CD14-positive monocyte (primary cell): ENCODE data around the gene DRD2. TPM values are rescaled to one million over a fixed set of nuclear protein-coding genes. Genes with fewer than 3 reads are reported as not detected.
"Not testable (repeated sequence)": the region's sequence is repeated elsewhere in the genome, so short reads cannot be mapped to it uniquely, and the experiment has no call there.

Source experiments
- DNase-seq, 3 donors: peaks; one replicate each; pipeline ENCODE4 v3.0.0-alpha.2; 2011 to 2022
- H2AFZ ChIP-seq: 2 replicates; pipeline ENCODE4 v1.6.0; 2012; ENCODE audit warnings: mild to moderate bottlenecking, low read depth, low read length, inconsistent platforms; ENCODE audit not compliant: insufficient read depth, poor library complexity, severe bottlenecking
- H3K27ac ChIP-seq, 2 donors: 1 replicate in 1 of 2; 2 replicates in 1 of 2; pipeline ENCODE4 v1.5.1; 2012 to 2013; ENCODE audit warnings: low read length in 2 of 2, control low read depth in 1 of 2, inconsistent platforms in 1 of 2, low read depth in 1 of 2, mild to moderate bottlenecking in 1 of 2
- H3K27me3 ChIP-seq, 2 donors: one replicate each; pipeline versions ENCODE4 v1.6.0 to v1.6.1; 2011 to 2013; ENCODE audit warnings: low read length in 2 of 2; ENCODE audit not compliant: control insufficient read depth in 2 of 2, insufficient read depth in 2 of 2
- H3K36me3 ChIP-seq, 2 donors: replicated peaks in 1 of 2; 1 replicate in 1 of 2; 2 replicates in 1 of 2; pipeline versions ENCODE4 v1.5.1 to v1.6.1; 2012 to 2013; ENCODE audit warnings: low read length in 2 of 2, control low read depth in 1 of 2, inconsistent platforms in 1 of 2, mild to moderate bottlenecking in 1 of 2; ENCODE audit not compliant: insufficient read depth in 2 of 2, control insufficient read depth in 1 of 2
- H3K4me1 ChIP-seq, 2 donors: 1 replicate in 1 of 2; 2 replicates in 1 of 2; pipeline versions ENCODE4 v1.5.1 to v1.6.1; 2012 to 2013; ENCODE audit warnings: low read length in 2 of 2, control low read depth in 1 of 2, inconsistent platforms in 1 of 2, mild to moderate bottlenecking in 1 of 2, moderate library complexity in 1 of 2; ENCODE audit not compliant: insufficient read depth in 2 of 2, control insufficient read depth in 1 of 2
- H3K4me2 ChIP-seq: replicated peaks from 2 replicates; pipeline ENCODE3; 2012; ENCODE audit warnings: low read length, moderate library complexity, mild to moderate bottlenecking; ENCODE audit not compliant: poor library complexity, severe bottlenecking; ENCODE audit errors: extremely low read depth
- H3K4me3 ChIP-seq, 3 experiments: fragments of 200-600 bp in 1 of 3; sonication (generic) in 1 of 3; replicated peaks in 1 of 3; 1 replicate in 2 of 3; 2 replicates in 1 of 3; pipeline ENCODE4 v1.5.1; 2011 to 2013; ENCODE audit warnings: low read length in 3 of 3, mild to moderate bottlenecking in 3 of 3, control low read depth in 2 of 3, low read depth in 2 of 3, inconsistent platforms in 1 of 3, moderate library complexity in 1 of 3
- H3K79me2 ChIP-seq: 2 replicates; pipeline ENCODE4 v1.6.0; 2012; ENCODE audit warnings: mild to moderate bottlenecking, control low read depth, inconsistent platforms, low read length, moderate library complexity; ENCODE audit not compliant: insufficient read depth
- H3K9ac ChIP-seq: 2 replicates; pipeline ENCODE4 v1.6.0; 2017; ENCODE audit warnings: low read length, mild to moderate bottlenecking; ENCODE audit not compliant: insufficient read depth, poor library complexity, severe bottlenecking
- H3K9me3 ChIP-seq, 2 donors: replicated peaks in 1 of 2; 1 replicate in 1 of 2; 2 replicates in 1 of 2; pipeline versions ENCODE4 v1.5.1 to v1.6.1; 2012 to 2013; ENCODE audit warnings: low read length in 2 of 2, control low read depth in 1 of 2; ENCODE audit not compliant: control insufficient read depth in 1 of 2, insufficient read depth in 1 of 2
- H4K20me1 ChIP-seq: 2 replicates; pipeline ENCODE4 v1.6.0; 2012; ENCODE audit warnings: mild to moderate bottlenecking, low read length, control low read depth, moderate library complexity; ENCODE audit not compliant: insufficient read depth
- H3K27ac Mint-ChIP-seq, 7 donors: one replicate each; pipeline ENCODE4 v1.8.0; 2020; ENCODE audit warnings: mild to moderate bottlenecking in 7 of 7, mixed read lengths in 7 of 7, moderate library complexity in 6 of 7, inconsistent platforms in 2 of 7
- H3K27me3 Mint-ChIP-seq, 3 donors: one replicate each; pipeline ENCODE4 v1.8.0; 2021 to 2022; ENCODE audit warnings: low read depth in 3 of 3, mild to moderate bottlenecking in 3 of 3, mixed read lengths in 3 of 3, moderate library complexity in 3 of 3, inconsistent platforms in 1 of 3
- H3K36me3 Mint-ChIP-seq, 2 donors: one replicate each; pipeline ENCODE4 v1.8.0; 2020; ENCODE audit warnings: mixed read lengths in 2 of 2, inconsistent platforms in 1 of 2, mild to moderate bottlenecking in 1 of 2
- H3K4me1 Mint-ChIP-seq: one replicate; pipeline ENCODE4 v1.8.0; 2020; ENCODE audit warnings: mild to moderate bottlenecking, mixed read lengths
- H3K4me3 Mint-ChIP-seq, 2 donors: one replicate each; pipeline ENCODE4 v1.8.0; 2020; ENCODE audit warnings: mild to moderate bottlenecking in 2 of 2, mixed read lengths in 2 of 2, moderate library complexity in 1 of 2
- H3K9me3 Mint-ChIP-seq, 7 donors: one replicate each; pipeline ENCODE4 v1.8.0; 2020 to 2022; ENCODE audit warnings: mixed read lengths in 7 of 7, mild to moderate bottlenecking in 6 of 7, moderate library complexity in 6 of 7, inconsistent platforms in 2 of 7
- CTCF ChIP-seq: fragments of 200-600 bp; IDR thresholded peaks from one replicate; pipeline ENCODE4 v1.8.0; 2022; ENCODE audit warnings: antibody characterized with exemption, mild to moderate bottlenecking
- WGBS: methylation state at CpG from one replicate; pipeline ENCODE4 v1.1.5; 2013; ENCODE audit warnings: missing lambda C conversion rate; ENCODE audit not compliant: insufficient coverage; 5-methylcytosine and 5-hydroxymethylcytosine counted together
- intact Hi-C, 2 donors: fragments of 100-400 bp; cut with micrococcal nuclease; formaldehyde crosslinking; loops; one replicate each; pipeline versions ENCODE4 v1.15.0 to v1.15.1; 2023
- polyA minus RNA-seq: library from RNA; depleted of rRNA, polyadenylated mRNA; stranded (reverse); fragments of >200 nt; gene quantifications from 2 replicates; pipeline ENCODE4 v1.2.3, GENCODE V29; 2012
- polyA plus RNA-seq, 3 donors: library from polyadenylated mRNA; depleted of rRNA in 1 of 3; unstranded in 2 of 3; stranded (reverse) in 1 of 3; fragments of 300-500 nt in 2 of 3; fragments of >200 nt in 1 of 3; fragmentation: Illumina TruSeq in 2 of 3; gene quantifications; 1 replicate in 2 of 3; 2 replicates in 1 of 3; pipeline ENCODE4 v1.2.3, GENCODE V29; 2012 to 2021
- total RNA-seq, 12 experiments: library from RNA in 1 of 12; stranded (reverse) in 1 of 12; fragments of 120-200 nt in 1 of 12; gene quantifications; one replicate each; pipeline ENCODE4 v1.2.4 and lab custom pipeline; 2013 to 2026; ENCODE audit warnings: mixed read lengths in 6 of 12, inconsistent platforms in 1 of 12

Gene DRD2
- total RNA-seq (2013) = not detected
- polyA plus RNA-seq (not detected), polyA minus RNA-seq (not detected in 2 replicates), total RNA-seq (lab: John Stamatoyannopoulos, UW) (0 to 0.92 (median 0) reads per million in 11 experiments)

- Histone ChIP-seq H4K20me1 (no peaks in the 10 kb centered on the region), H3K27me3 (peaks cover 47% of the 10 kb centered on the region in 2 donors), H3K9ac (no peak within 1 kb of the TSS), H3K4me2 (no peak within 1 kb of the TSS), H2AFZ (no peak within 1 kb of the TSS), H3K4me1 (no peaks in the 10 kb centered on the region), H3K79me2 (no peaks in the 10 kb centered on the region), H3K9me3 (peaks cover 0 to 12% of the 10 kb centered on the region in 2 donors), H3K4me3 (no peak within 1 kb of the TSS), H3K27ac (no peak within 1 kb of the TSS), H3K36me3 (no peaks in the 10 kb centered on the region)
- H3K9me3 Mint-ChIP-seq = peaks cover 0 to 13% (median 5%) of the 10 kb centered on the region in 7 donors
- no peak for DNase-seq
- peaks cover 0 to 3% of the 10 kb centered on the region in 2 donors for H3K36me3 Mint-ChIP-seq
- peaks cover 43 to 66% (median 50%) of the 10 kb centered on the region in 3 donors for H3K27me3 Mint-ChIP-seq
- TF ChIP-seq CTCF = no peak
- H3K4me3 Mint-ChIP-seq = peak within 1 kb of the TSS in 1 of 2 donors; percentile 84
- intact Hi-C loops = no loop called here
- 5% methylated on average over 24 of the region's 65 CpGs for WGBS
- no peak within 1 kb of the TSS for H3K27ac Mint-ChIP-seq
- H3K4me1 Mint-ChIP-seq = no peaks in the 10 kb centered on the region
These were observed at the start of gene DRD2 for GRCh38 chr11:113475160-113475761. TSS of gene DRD2 (minus strand) at chr11:113475398. CDS start at chr11:113424651, 50,747 bp downstream.

- H3K9ac ChIP-seq, H3K27me3 ChIP-seq, H3K36me3 ChIP-seq, H3K4me2 ChIP-seq, DNase-seq, H3K79me2 ChIP-seq, intact Hi-C loops, H3K9me3 ChIP-seq, H3K4me1 ChIP-seq, H3K9me3 Mint-ChIP-seq, H3K4me3 ChIP-seq, H3K4me3 Mint-ChIP-seq, H3K27ac ChIP-seq, H4K20me1 ChIP-seq, H3K4me1 Mint-ChIP-seq, H2AFZ ChIP-seq, H3K36me3 Mint-ChIP-seq: not testable (repeated sequence)
- Mint-ChIP-seq H3K27ac (peak overlapping the region in 1 of 7 donors; percentile 51), H3K27me3 (peaks cover 2 to 11% (median 6%) of the 10 kb centered on the region in 3 donors)
- 95% methylated on average over 21 of the region's 24 CpGs for WGBS
These were observed 48.7 kb upstream of the DRD2 start for GRCh38 chr11:113523906-113524305.
